Posterior cingulate gyrus (tissue), 11 donors: ENCODE results near the gene C1orf35.

Source experiments
- DNase-seq, 10 donors: peaks; one replicate each; pipeline versions ENCODE4 v3.0.0 to v3.0.0-alpha.2; 2020 to 2021; ENCODE audit warnings: mixed read lengths in 3 of 10
- intact Hi-C: fragments of 100-400 bp; cut with DNase I; formaldehyde crosslinking; loops from one replicate; pipeline ENCODE4 v1.15.1; 2023

C1orf35 gene

GRCh38 chr1:228084325-228084724 lies 18.8 kb downstream of the C1orf35 start:
- intact Hi-C loops, result loop anchor here (5.0 to 10.0 kb wide), 3 partner anchors 83 to 350 kb away; partner anchors contain the start of genes IBA57, JMJD4 and SNAP47
- peak in 2 of 10 donors; percentile 1 to 4 for DNase-seq

- intact Hi-C loops, result loop anchor here (2.0 to 10.0 kb wide), 4 partner anchors 19 to 349 kb away; partner anchors contain the start of genes C1orf35, IBA57, JMJD4 and SNAP47
- peak in 4 of 10 donors; percentile 15 to 85 (median 68) for DNase-seq
Observed at GRCh38 chr1:228083871-228084278, 19.2 kb downstream of the C1orf35 start.

GRCh38 chr1:228082918-228083870 lies 19.9 kb downstream of the C1orf35 start:
- intact Hi-C loops, result loop anchor here (2.0 to 10.0 kb wide), 4 partner anchors 20 to 348 kb away; partner anchors contain the start of genes C1orf35, IBA57, JMJD4 and SNAP47

GRCh38 chr1:228082214-228082917 lies 20.8 kb downstream of the C1orf35 start, which contains the start of gene ARF1:
Gene ARF1 (plus strand): TSS chr1:228082708. CDS start chr1:228097115, 14,407 bp downstream.
- intact Hi-C loops, result loop anchor here (2.0 to 10.0 kb wide), 4 partner anchors 20 to 348 kb away; partner anchors contain the start of genes C1orf35, IBA57, JMJD4 and SNAP47
- DNase-seq, result peak; percentile 80 to 98 (median 88)

More at GRCh38 chr1:228082918-228083870, 19.9 kb downstream of the C1orf35 start:
- peak in 7 of 10 donors; percentile 22 to 91 (median 50) for DNase-seq

- DNase-seq, result peak in 3 of 10 donors; percentile 6 to 82 (median 73)
- intact Hi-C loops, result loop anchor here (2.0 to 10.0 kb wide), 4 partner anchors 21 to 347 kb away; partner anchors contain the start of genes C1orf35, IBA57, JMJD4 and SNAP47
Observed at GRCh38 chr1:228081578-228082213, 21.4 kb downstream of the C1orf35 start.

- intact Hi-C loops, result loop anchor here (5.0 to 10.0 kb wide), 3 partner anchors 86 to 346 kb away; partner anchors contain the start of genes IBA57, JMJD4 and SNAP47
- peak in 3 of 10 donors; percentile 4 to 58 (median 4) for DNase-seq
Observed at GRCh38 chr1:228081144-228081543, 22.0 kb downstream of the C1orf35 start.

GRCh38 chr1:228079601-228080263 lies 23.4 kb downstream of the C1orf35 start:
- intact Hi-C loops, result loop anchor here (5.0 to 10.0 kb wide), 3 partner anchors 88 to 345 kb away; partner anchors contain the start of genes IBA57, JMJD4 and SNAP47
- DNase-seq, result peak in 3 of 10 donors; percentile 4 to 40 (median 21)

- intact Hi-C loops, result no loop called here
- DNase-seq, result peak in 3 of 10 donors; percentile 2 to 51 (median 47)
Observed at GRCh38 chr1:228079013-228079412, 24.1 kb downstream of the C1orf35 start.

- intact Hi-C loops, result no loop called here
- DNase-seq, result peak in 2 of 10 donors; percentile 4 to 73
Observed at GRCh38 chr1:228077565-228078330, 25.4 kb downstream of the C1orf35 start.

- DNase-seq, result peak in 4 of 10 donors; percentile 7 to 75 (median 58)
- intact Hi-C loops, result no loop called here
Observed at GRCh38 chr1:228076796-228077430, 26.2 kb downstream of the C1orf35 start.

- peak in 3 of 10 donors; percentile 47 to 69 (median 55) for DNase-seq
- intact Hi-C loops, result no loop called here
Observed at GRCh38 chr1:228075801-228076271, 27.3 kb downstream of the C1orf35 start.

- intact Hi-C loops, result no loop called here
- peak in 3 of 10 donors; percentile 39 to 71 (median 49) for DNase-seq
Observed at GRCh38 chr1:228074954-228075730, 28.0 kb downstream of the C1orf35 start.

- peak in 3 of 10 donors; percentile 56 to 82 (median 65) for DNase-seq
- intact Hi-C loops, result no loop called here
Observed at GRCh38 chr1:228073857-228074545, 29.1 kb downstream of the C1orf35 start.

- peak in 3 of 10 donors; percentile 62 to 79 (median 76) for DNase-seq
- intact Hi-C loops, result no loop called here
Observed at GRCh38 chr1:228073061-228073856, 29.9 kb downstream of the C1orf35 start.

GRCh38 chr1:228072658-228073043 lies 30.5 kb downstream of the C1orf35 start:
- intact Hi-C loops, result no loop called here
- peak in 3 of 10 donors; percentile 61 to 73 (median 72) for DNase-seq
